Central memory CD8-positive, alpha-beta T cell (primary cell): ENCODE measurements around the gene ERO1B.

Source experiments
- ATAC-seq: fragments of 150-1000 bp; cut with Tn5 transposase; replicated peaks from 2 replicates; pipeline ENCODE4 v1.10.0; 2022; ENCODE audit warnings: mild to moderate bottlenecking, moderate FRiP score, moderate number of reproducible peaks; ENCODE audit not compliant: poor library complexity, severe bottlenecking; ENCODE audit errors: extremely low read depth
- DNase-seq, 2 donors: peaks; one replicate each; pipeline ENCODE4 v3.0.0; 2021; ENCODE audit warnings: low spot score in 2 of 2
- H3K27ac Mint-ChIP-seq: one replicate; pipeline ENCODE4 v1.8.0; 2022; ENCODE audit warnings: low read depth, mild to moderate bottlenecking, moderate library complexity, mixed read lengths
- H3K27me3 Mint-ChIP-seq: one replicate; pipeline ENCODE4 v1.8.0; 2022; ENCODE audit warnings: mixed read lengths
- H3K36me3 Mint-ChIP-seq: one replicate; pipeline ENCODE4 v1.8.0; 2022; ENCODE audit warnings: mild to moderate bottlenecking, moderate library complexity, mixed read lengths; ENCODE audit not compliant: insufficient read depth
- H3K4me1 Mint-ChIP-seq: one replicate; pipeline ENCODE4 v1.8.0; 2022; ENCODE audit warnings: mixed read lengths
- H3K4me3 Mint-ChIP-seq: one replicate; pipeline ENCODE4 v1.8.0; 2022; ENCODE audit warnings: mild to moderate bottlenecking, moderate library complexity, mixed read lengths
- H3K9me3 Mint-ChIP-seq: one replicate; pipeline ENCODE4 v1.8.0; 2022; ENCODE audit warnings: mixed read lengths

The ERO1B gene

DNA sequence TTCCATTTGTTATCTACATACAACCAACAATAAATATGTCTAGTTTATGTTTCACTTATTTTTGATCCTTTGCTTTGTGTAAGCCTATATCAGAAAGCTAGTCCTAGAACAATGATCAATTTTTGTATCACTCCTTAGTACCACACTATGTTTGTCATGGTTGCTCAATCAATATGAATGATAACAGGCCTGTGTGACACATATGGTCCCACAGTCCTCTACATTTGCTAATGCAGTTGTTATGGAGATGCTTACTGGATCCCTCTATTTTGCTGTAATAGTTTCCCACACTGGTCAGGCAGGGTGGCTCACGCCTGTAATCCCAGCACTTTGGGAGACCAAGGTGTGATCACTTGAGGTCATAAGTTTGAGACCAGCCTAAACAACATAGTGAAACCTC, 59.1 kb downstream of the ERO1B start:
- H3K4me3 Mint-ChIP-seq = no peak overlapping the region
- no peaks in the 10 kb centered on the region for H3K27me3 Mint-ChIP-seq
- no peaks in the 10 kb centered on the region for H3K4me1 Mint-ChIP-seq
- peaks cover 18% of the 10 kb centered on the region for H3K36me3 Mint-ChIP-seq
- DNase-seq = no peak
- no peaks in the 10 kb centered on the region for H3K9me3 Mint-ChIP-seq
- ATAC-seq = no peak
- H3K27ac Mint-ChIP-seq = no peak overlapping the region

DNA sequence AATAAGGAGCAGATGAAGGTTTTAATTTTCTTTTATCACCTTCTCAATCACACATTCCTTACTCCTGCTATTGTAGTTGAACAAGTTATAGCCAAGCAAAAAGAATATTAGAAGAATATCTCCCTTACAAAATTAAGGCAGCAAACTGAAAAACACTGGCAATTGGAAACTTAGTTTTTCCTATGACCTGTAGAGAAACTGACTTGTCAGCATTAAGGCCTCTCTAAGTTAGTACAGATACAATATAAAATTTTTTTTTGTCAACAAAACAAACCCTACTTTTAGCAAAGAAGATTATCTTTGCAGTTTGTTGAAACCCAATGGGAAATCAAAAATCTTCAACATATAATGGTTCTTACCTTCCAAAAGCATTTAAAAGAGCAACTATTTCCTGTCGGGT, 61.3 kb downstream of the ERO1B start:
- no peaks in the 10 kb centered on the region for H3K27me3 Mint-ChIP-seq
- no peak overlapping the region for H3K4me3 Mint-ChIP-seq
- H3K9me3 Mint-ChIP-seq = no peaks in the 10 kb centered on the region
- DNase-seq (no peak), ATAC-seq (no peak)
- H3K4me1 Mint-ChIP-seq = no peaks in the 10 kb centered on the region
- peak overlapping the region; percentile 2 for H3K27ac Mint-ChIP-seq
- H3K36me3 Mint-ChIP-seq = peaks cover 15% of the 10 kb centered on the region

DNA sequence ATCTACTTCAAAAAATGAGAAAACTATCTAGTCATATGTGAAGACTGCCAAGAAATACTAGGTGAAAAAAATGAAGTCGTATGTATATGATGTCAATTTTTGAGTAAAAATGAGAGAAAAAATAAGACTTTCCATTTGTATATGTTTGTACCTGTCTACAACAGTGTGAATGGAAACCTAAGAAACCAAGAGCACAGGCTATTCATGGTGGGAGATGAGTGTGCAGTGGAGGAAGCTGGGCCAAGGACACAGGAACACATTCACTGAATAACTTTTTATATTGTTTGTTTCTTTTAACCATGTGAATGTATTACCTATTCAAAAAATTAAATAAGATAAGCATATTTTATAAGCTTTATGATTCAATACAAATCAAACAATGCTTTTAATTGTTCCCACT, 67.0 kb downstream of the ERO1B start:
- ATAC-seq (no peak), DNase-seq (no peak)
- H3K9me3 Mint-ChIP-seq = no peaks in the 10 kb centered on the region
- H3K36me3 Mint-ChIP-seq = peaks cover 13% of the 10 kb centered on the region
- no peaks in the 10 kb centered on the region for H3K4me1 Mint-ChIP-seq
- H3K27ac Mint-ChIP-seq = no peak overlapping the region
- H3K27me3 Mint-ChIP-seq = no peaks in the 10 kb centered on the region
- H3K4me3 Mint-ChIP-seq = no peak overlapping the region

DNA sequence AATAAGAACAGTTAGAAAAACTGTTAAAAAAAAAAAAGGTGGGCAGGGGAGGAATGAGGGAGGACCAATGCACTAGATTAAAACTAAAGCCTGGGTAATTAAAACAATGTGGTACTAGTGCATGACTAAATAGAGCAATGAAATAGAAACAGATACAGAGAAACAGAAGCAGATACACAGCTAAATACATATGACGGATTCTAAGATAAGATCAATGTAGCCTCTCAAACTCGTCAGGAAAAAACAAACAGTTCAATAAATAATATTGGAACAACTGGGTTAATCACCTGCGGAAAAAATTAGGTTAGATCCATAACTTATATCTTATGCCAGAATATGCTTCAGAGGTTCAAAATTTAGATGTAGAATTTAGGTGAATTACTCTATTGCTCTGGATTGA, 68.2 kb downstream of the ERO1B start:
- H3K4me3 Mint-ChIP-seq = no peak overlapping the region
- peaks cover 9% of the 10 kb centered on the region for H3K36me3 Mint-ChIP-seq
- DNase-seq (no peak), ATAC-seq (no peak)
- no peaks in the 10 kb centered on the region for H3K27me3 Mint-ChIP-seq
- H3K27ac Mint-ChIP-seq = no peak overlapping the region
- no peaks in the 10 kb centered on the region for H3K9me3 Mint-ChIP-seq
- no peaks in the 10 kb centered on the region for H3K4me1 Mint-ChIP-seq

DNA sequence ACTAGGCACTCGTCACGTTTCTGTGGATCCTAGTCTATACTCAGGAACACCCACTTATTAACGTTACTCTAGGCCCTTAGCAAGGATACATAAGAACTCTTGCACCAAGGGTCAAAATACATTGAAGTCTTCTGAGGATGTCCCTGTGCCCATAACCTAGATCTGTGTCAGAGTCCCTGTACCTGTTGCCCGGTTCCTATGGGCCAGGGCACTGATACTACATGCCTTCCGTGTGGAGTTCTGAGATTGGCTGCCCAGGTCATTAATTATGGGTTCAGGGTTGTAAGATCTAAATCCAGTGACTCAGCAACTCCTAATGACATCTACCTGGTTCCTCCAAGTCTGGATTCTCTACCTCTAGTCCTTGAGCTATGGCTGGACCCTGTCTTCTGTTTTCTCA, 69.9 kb downstream of the ERO1B start:
- no peaks in the 10 kb centered on the region for H3K9me3 Mint-ChIP-seq
- H3K4me3 Mint-ChIP-seq = no peak overlapping the region
- no peak for ATAC-seq
- H3K36me3 Mint-ChIP-seq = peaks cover 20% of the 10 kb centered on the region
- H3K4me1 Mint-ChIP-seq = no peaks in the 10 kb centered on the region
- no peak overlapping the region for H3K27ac Mint-ChIP-seq
- no peak for DNase-seq
- H3K27me3 Mint-ChIP-seq = no peaks in the 10 kb centered on the region

DNA sequence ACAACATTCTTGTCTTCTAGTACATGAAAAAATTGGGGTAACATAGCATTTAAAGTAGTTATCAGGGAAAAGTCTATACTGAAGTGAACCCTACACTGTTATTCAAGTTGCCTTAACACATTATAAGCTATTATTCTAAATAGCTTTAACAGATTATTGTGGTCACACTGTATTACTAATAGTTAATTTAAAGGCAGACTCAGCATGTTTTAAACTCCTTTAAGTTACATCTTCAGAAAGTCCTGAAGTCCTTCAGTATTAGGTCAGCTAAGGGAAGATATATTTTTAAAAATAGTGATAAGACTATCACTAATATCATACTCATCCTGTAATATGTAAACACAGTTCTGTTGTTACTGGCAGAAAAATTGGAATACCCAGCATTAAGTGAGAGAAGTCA, 72.0 kb downstream of the ERO1B start:
- Mint-ChIP-seq H3K27me3 (no peaks in the 10 kb centered on the region), H3K4me3 (no peak overlapping the region), H3K4me1 (no peaks in the 10 kb centered on the region), H3K36me3 (peaks cover 24% of the 10 kb centered on the region), H3K9me3 (no peaks in the 10 kb centered on the region), H3K27ac (no peak overlapping the region)
- no peak for DNase-seq
- ATAC-seq = no peak

DNA sequence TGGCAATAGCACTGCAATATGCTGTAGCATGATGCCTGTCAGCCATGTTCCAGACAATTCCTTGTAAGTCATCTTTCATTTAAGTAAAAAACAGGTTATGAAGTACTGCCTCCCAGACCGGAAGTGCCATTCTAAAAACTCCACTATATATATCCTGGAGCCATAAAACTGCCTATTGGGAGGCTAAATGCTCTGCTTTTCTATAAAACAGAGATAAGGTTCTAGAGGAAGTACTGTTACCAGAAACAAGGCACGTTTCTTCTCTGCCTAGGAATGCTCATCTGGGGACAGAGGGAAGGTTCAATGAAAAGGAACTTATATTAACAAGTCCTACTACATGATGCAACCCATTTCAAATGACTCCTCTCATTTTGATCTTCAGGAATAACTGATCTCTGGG, 72.6 kb downstream of the ERO1B start:
- no peaks in the 10 kb centered on the region for H3K9me3 Mint-ChIP-seq
- H3K27ac Mint-ChIP-seq = no peak overlapping the region
- H3K36me3 Mint-ChIP-seq = peaks cover 24% of the 10 kb centered on the region
- no peak overlapping the region for H3K4me3 Mint-ChIP-seq
- no peaks in the 10 kb centered on the region for H3K4me1 Mint-ChIP-seq
- no peaks in the 10 kb centered on the region for H3K27me3 Mint-ChIP-seq
- DNase-seq (no peak), ATAC-seq (no peak)

DNA sequence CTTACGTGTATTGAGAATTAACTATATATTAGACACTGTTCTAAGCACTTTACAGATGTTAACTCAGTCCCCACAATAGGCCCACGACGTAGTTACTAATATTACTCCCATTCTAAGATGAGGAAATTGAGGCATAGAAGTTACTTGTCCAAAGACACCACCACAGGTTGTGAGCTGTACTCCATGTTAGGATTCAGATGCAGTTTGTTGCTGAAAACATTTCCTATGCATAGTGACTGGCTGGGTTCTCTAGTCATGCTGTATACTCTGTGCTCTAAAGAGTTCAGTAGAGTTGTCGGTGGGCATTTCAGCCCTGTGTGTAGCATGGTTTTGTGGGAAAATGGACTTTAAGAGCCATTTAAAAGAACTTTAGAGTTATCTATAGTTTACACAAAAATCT, 74.2 kb downstream of the ERO1B start:
- peaks cover 4% of the 10 kb centered on the region for H3K4me1 Mint-ChIP-seq
- H3K9me3 Mint-ChIP-seq = peaks cover 5% of the 10 kb centered on the region
- H3K4me3 Mint-ChIP-seq = no peak overlapping the region
- H3K36me3 Mint-ChIP-seq = peaks cover 20% of the 10 kb centered on the region
- ATAC-seq = no peak
- DNase-seq = no peak
- no peaks in the 10 kb centered on the region for H3K27me3 Mint-ChIP-seq
- H3K27ac Mint-ChIP-seq = no peak overlapping the region

DNA sequence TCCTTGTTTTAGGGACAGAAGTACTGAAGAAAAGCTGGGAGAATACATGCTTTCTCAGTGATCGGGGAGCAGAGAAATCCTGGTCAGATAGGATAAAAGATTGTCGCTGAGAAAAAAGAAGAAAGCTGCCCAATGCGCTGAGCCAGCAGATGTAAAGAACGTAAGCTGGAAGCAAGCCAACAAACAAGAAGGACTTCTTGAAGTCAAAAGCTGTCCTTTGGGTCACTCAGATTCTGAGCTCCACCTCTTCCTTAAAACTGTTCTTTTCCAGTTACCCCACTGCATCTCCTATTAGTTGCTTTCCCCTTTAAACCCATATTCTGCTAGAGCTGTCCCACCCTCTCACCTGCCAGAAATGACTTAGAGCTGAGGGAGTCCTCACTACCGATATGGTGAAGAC, 74.6 kb downstream of the ERO1B start:
- H3K27ac Mint-ChIP-seq = no peak overlapping the region

DNA sequence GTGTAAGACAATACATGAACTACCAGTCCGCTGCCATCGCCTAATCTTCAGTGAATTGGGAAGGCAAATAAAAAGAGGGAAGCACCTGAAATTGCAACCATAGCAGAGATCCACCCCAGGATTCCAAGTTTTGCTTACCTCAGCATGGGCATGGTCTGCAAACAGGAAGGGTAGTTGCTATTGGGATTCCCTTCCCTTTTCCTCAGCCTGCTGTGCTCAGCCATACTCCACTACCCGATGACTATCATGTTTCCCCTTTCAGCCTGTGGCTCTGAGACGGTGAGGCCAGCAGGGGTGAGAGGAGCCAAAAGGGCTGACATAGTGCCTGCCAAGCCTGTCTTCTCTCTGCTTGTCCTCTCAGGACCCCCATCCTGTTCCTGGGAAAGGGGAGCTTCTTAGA, 75.2 kb downstream of the ERO1B start:
- no peak for ATAC-seq
- Mint-ChIP-seq H3K36me3 (peaks cover 20% of the 10 kb centered on the region), H3K4me3 (no peak overlapping the region), H3K27ac (no peak overlapping the region), H3K9me3 (peaks cover 6% of the 10 kb centered on the region), H3K27me3 (no peaks in the 10 kb centered on the region), H3K4me1 (peaks cover 6% of the 10 kb centered on the region)
- no peak for DNase-seq

More for the DNA sequence above, 74.6 kb downstream of the ERO1B start:
- Mint-ChIP-seq H3K27me3 (no peaks in the 10 kb centered on the region), H3K4me1 (peaks cover 6% of the 10 kb centered on the region), H3K36me3 (peaks cover 20% of the 10 kb centered on the region), H3K9me3 (peaks cover 5% of the 10 kb centered on the region), H3K4me3 (no peak overlapping the region)
- no peak for DNase-seq
- no peak for ATAC-seq

DNA sequence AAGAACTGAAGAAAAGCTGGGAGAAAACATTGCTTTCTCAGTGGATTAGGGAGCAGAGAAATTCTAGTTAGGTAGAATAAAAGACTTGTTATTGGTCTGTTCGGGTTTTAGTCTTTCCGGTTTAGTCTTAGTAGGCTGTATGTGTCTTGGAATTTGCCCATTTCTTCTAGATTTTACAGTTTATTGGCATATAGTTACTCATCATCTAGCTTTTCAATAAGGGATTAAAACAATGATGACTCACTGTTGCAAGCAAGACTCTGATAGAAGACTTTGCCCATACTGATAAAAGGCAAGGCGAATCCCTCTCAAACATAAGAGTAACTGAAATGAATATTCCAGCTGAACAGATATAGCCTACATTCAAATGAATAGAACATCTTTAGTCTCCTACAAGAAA, 77.1 kb downstream of the ERO1B start:
- H3K9me3 Mint-ChIP-seq = peaks cover 20% of the 10 kb centered on the region
- ATAC-seq (no peak), DNase-seq (no peak)
- peaks cover 15% of the 10 kb centered on the region for H3K36me3 Mint-ChIP-seq
- H3K4me1 Mint-ChIP-seq = peaks cover 9% of the 10 kb centered on the region
- H3K27me3 Mint-ChIP-seq = no peaks in the 10 kb centered on the region
- no peak overlapping the region for H3K27ac Mint-ChIP-seq
- no peak overlapping the region for H3K4me3 Mint-ChIP-seq

DNA sequence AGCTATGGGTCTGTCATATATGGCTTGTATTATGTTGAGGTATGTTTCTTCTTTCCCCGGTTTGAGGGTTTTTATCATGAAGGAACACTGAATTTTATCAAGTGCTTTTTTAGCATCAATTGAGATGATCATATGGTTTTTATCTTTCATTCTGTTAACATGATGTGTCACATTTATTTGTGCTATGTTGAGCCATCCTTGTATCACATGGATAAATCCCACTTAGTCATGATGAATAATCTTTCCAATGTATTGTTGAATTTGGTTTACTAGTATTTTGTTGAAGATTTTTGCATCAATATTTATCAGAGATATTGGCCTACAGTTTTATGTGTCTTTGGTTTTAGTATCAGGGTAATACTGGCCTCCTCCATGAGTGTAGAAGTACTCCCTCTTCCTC, 77.7 kb downstream of the ERO1B start:
- H3K36me3 Mint-ChIP-seq = peaks cover 15% of the 10 kb centered on the region
- peaks cover 24% of the 10 kb centered on the region for H3K9me3 Mint-ChIP-seq

DNA sequence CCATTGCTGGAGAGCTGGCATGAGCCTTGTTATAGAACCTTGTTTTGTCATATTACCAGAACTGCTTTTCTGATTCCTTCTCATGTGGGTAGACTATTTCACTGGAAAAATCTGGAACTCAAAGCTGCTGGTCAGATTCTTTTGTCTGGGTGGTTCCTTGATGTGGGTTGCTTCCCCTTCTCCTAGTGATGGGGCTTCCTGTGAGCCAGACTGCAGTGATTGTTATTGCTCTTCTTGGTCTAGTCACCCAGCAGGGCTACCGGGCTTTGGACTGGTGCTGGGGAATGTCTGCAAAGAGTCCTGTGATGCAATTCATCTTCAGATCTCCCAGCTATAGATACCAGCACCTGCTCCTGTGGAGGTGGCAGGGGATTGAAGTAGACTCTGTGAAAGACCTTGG, 80.0 kb downstream of the ERO1B start:
- DNase-seq (no peak), ATAC-seq (no peak)
- peaks cover 16% of the 10 kb centered on the region for H3K36me3 Mint-ChIP-seq
- peaks cover 24% of the 10 kb centered on the region for H3K9me3 Mint-ChIP-seq
- H3K4me3 Mint-ChIP-seq = no peak overlapping the region
- H3K4me1 Mint-ChIP-seq = peaks cover 15% of the 10 kb centered on the region
- H3K27ac Mint-ChIP-seq = no peak overlapping the region
- H3K27me3 Mint-ChIP-seq = no peaks in the 10 kb centered on the region

More for the DNA sequence above, 77.7 kb downstream of the ERO1B start:
- H3K4me3 Mint-ChIP-seq = no peak overlapping the region
- H3K27ac Mint-ChIP-seq = no peak overlapping the region
- H3K27me3 Mint-ChIP-seq = no peaks in the 10 kb centered on the region
- no peak for DNase-seq
- H3K4me1 Mint-ChIP-seq = peaks cover 15% of the 10 kb centered on the region
- no peak for ATAC-seq

DNA sequence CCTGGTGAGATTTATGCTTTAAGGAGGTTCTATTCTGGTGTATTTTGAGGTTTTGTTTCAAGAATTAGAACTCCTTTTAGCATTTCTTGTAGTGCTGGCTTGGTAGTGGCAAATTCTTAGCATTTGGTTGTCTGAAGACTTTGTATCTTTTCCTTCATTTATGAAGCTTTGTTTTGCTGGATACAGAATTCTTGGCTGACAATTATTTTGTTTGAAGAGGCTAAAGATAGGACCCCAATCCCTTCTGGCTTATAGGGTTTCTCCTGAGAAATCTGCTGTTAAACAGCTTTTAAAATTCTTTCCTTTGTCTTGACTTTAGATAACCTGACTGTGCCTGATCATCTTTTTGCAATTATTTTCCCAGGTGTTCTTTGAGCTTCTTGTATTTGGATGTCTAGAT, 80.8 kb downstream of the ERO1B start:
- Mint-ChIP-seq H3K9me3 (peaks cover 24% of the 10 kb centered on the region), H3K4me1 (peaks cover 15% of the 10 kb centered on the region), H3K27me3 (no peaks in the 10 kb centered on the region), H3K4me3 (no peak overlapping the region), H3K36me3 (peaks cover 12% of the 10 kb centered on the region), H3K27ac (no peak overlapping the region)
- no peak for ATAC-seq
- DNase-seq = no peak
